GM18951 (cell line): ENCODE results near the gene ARHGEF12.

Experiments
- POLR2A ChIP-seq: IDR thresholded peaks from 4 replicates; pipeline ENCODE4 v1.6.1; 2011; ENCODE audit warnings: mild to moderate bottlenecking; ENCODE audit not compliant: insufficient read length, insufficient read depth; ENCODE audit errors: extremely low read depth
- in situ Hi-C: fragments of 300-500 bp; cut with MboI; formaldehyde crosslinking; loops from one replicate; pipeline ENCODE4 v1.12.0; 2022; ENCODE audit warnings: low sequenced_read_pairs, mixed read lengths, inconsistent platforms; ENCODE audit not compliant: unreplicated experiment

ARHGEF12 gene

GRCh38 chr11:120358729-120359128 lies 22.5 kb downstream of the ARHGEF12 start:
- TF ChIP-seq POLR2A: no peak
- in situ Hi-C loops: no loop called here

GRCh38 chr11:120363436-120363835 lies 27.2 kb downstream of the ARHGEF12 start:
- TF ChIP-seq POLR2A: no peak
- in situ Hi-C loops: no loop called here

GRCh38 chr11:120365512-120365911 lies 29.3 kb downstream of the ARHGEF12 start:
- in situ Hi-C loops: no loop called here
- TF ChIP-seq POLR2A: no peak

- in situ Hi-C loops: no loop called here
- no peak for TF ChIP-seq POLR2A
Measured at GRCh38 chr11:120372296-120372695, 36.1 kb downstream of the ARHGEF12 start.

GRCh38 chr11:120375076-120375475 lies 38.9 kb downstream of the ARHGEF12 start:
- no peak for TF ChIP-seq POLR2A
- in situ Hi-C loops: no loop called here

GRCh38 chr11:120376547-120377182 lies 40.5 kb downstream of the ARHGEF12 start:
- in situ Hi-C loops: no loop called here
- no peak for TF ChIP-seq POLR2A

GRCh38 chr11:120378474-120378873 lies 42.3 kb downstream of the ARHGEF12 start:
- TF ChIP-seq POLR2A: no peak
- in situ Hi-C loops: no loop called here

GRCh38 chr11:120381401-120381800 lies 45.2 kb downstream of the ARHGEF12 start:
- in situ Hi-C loops: no loop called here
- no peak for TF ChIP-seq POLR2A

GRCh38 chr11:120383518-120384155 lies 47.4 kb downstream of the ARHGEF12 start:
- in situ Hi-C loops: no loop called here
- no peak for TF ChIP-seq POLR2A

- in situ Hi-C loops: no loop called here
- TF ChIP-seq POLR2A: no peak
Measured at GRCh38 chr11:120384476-120384875, 48.3 kb downstream of the ARHGEF12 start.

- in situ Hi-C loops: no loop called here
Measured at GRCh38 chr11:120385110-120385509, 48.9 kb downstream of the ARHGEF12 start.

GRCh38 chr11:120385655-120386054 lies 49.4 kb downstream of the ARHGEF12 start:
- in situ Hi-C loops: no loop called here
- no peak for TF ChIP-seq POLR2A

More at GRCh38 chr11:120385110-120385509, 48.9 kb downstream of the ARHGEF12 start:
- no peak for TF ChIP-seq POLR2A

GRCh38 chr11:120386318-120386717 lies 50.1 kb downstream of the ARHGEF12 start:
- TF ChIP-seq POLR2A: no peak
- in situ Hi-C loops: no loop called here

- in situ Hi-C loops: no loop called here
- TF ChIP-seq POLR2A: no peak
Measured at GRCh38 chr11:120386774-120387371, 50.7 kb downstream of the ARHGEF12 start.
